Stomach (tissue), 9 donors: ENCODE measurements around the gene PARL. TPM values are rescaled to one million over a fixed set of nuclear protein-coding genes. Genes with fewer than 3 reads are reported as not detected.

Experiments
- DNase-seq, 2 donors: peaks; one replicate each; pipeline versions ENCODE4 v3.0.0 to v3.0.0-alpha.2; 2013 to 2019
- H3K27ac ChIP-seq, 5 donors: fragments of 200-600 bp in 4 of 5; sonication (generic) in 4 of 5; one replicate each; pipeline ENCODE4 v1.5.1; 2013 to 2019; ENCODE audit warnings: mild to moderate bottlenecking in 1 of 5, moderate library complexity in 1 of 5
- H3K27me3 ChIP-seq, 3 donors: fragments of 200-600 bp; sonication (generic); one replicate each; pipeline ENCODE4 v1.5.1; 2017 to 2019; ENCODE audit warnings: mixed run types in 1 of 3
- H3K36me3 ChIP-seq, 4 donors: fragments of 200-600 bp; sonication (generic); 1 replicate in 3 of 4; 2 replicates in 1 of 4; pipeline ENCODE4 v1.5.1; 2016 to 2019
- H3K4me1 ChIP-seq, 4 donors: fragments of 200-600 bp; sonication (generic); one replicate each; pipeline ENCODE4 v1.5.1; 2016 to 2019
- H3K4me3 ChIP-seq, 4 donors: fragments of 200-600 bp; sonication (generic) in 3 of 4; one replicate each; pipeline ENCODE4 v1.5.1; 2016 to 2019; ENCODE audit warnings: mild to moderate bottlenecking in 1 of 4
- H3K9me3 ChIP-seq, 4 donors: fragments of 200-600 bp; sonication (generic); one replicate each; pipeline ENCODE4 v1.5.1; 2016 to 2019
- CTCF ChIP-seq, 7 experiments: fragments of 450-650 bp in 4 of 7; fragments of 200-600 bp in 3 of 7; sonication (generic) in 3 of 7; IDR thresholded peaks; one replicate each; pipeline ENCODE4 v1.5.1; 2016 to 2019; ENCODE audit warnings: antibody characterized with exemption in 7 of 7, control low read depth in 2 of 7, mild to moderate bottlenecking in 1 of 7
- EP300 ChIP-seq: sonication (generic); formaldehyde crosslinking; IDR thresholded peaks from one replicate; pipeline ENCODE4 v1.6.1; 2017; ENCODE audit warnings: antibody characterized with exemption
- POLR2A ChIP-seq, 4 donors: fragments of 450-650 bp; IDR thresholded peaks; one replicate each; pipeline ENCODE4 v1.6.1; 2016; ENCODE audit warnings: antibody characterized with exemption in 4 of 4, control low read depth in 2 of 4, mild to moderate bottlenecking in 1 of 4, moderate library complexity in 1 of 4
- POLR2AphosphoS5 ChIP-seq, 3 donors: sonication (generic); formaldehyde crosslinking; IDR thresholded peaks; one replicate each; pipeline ENCODE4 v1.6.1; 2016; ENCODE audit warnings: antibody characterized with exemption in 3 of 3
- WGBS, 5 donors: extraction: QIAGEN DNeasy Blood & Tissue Kit in 3 of 5; methylation state at CpG; one replicate each; pipeline versions ENCODE4 v1.1.5 to v1.1.7; 2013 to 2018; 5-methylcytosine and 5-hydroxymethylcytosine counted together
- intact Hi-C: fragments of 100-400 bp; cut with DNase I; formaldehyde crosslinking; loops from one replicate; pipeline ENCODE4 v1.15.1; 2023; ENCODE audit warnings: low total_unique reads
- polyA plus RNA-seq, 3 donors: library from polyadenylated mRNA; stranded (reverse); fragments of 200-250 nt; gene quantifications; one replicate each; pipeline ENCODE4 v1.2.3, GENCODE V29; 2013
- total RNA-seq, 5 donors: library from RNA; depleted of rRNA; stranded (reverse); fragments of >200 nt; gene quantifications; one replicate each; pipeline versions ENCODE4 v1.1.0 to v1.2.3, GENCODE V29; 2014 to 2016
- donor health status: healthy with polysubstance abuse.
- donor health status: Bipolar disorder and iron deficiency.
- donor health status: healthy.

PARL gene
- total and polyA plus RNA-seq, 8 donors = 54.3 to 116 (median 85.0) TPM

GRCh38 chr3:183844606-183845005 is 40.1 kb downstream of the PARL start:
- peaks cover 33 to 94% (median 92%) of the 10 kb centered on the region in 4 donors for H3K36me3 ChIP-seq
- DNase-seq = peak in 1 of 2 donors; percentile 20
- no peak for TF ChIP-seq CTCF (IDR thresholded peaks at IDR 0.05)
- no peak for TF ChIP-seq POLR2A (IDR thresholded peaks at IDR 0.05)
- TF ChIP-seq EP300 = no peak
- TF ChIP-seq POLR2AphosphoS5 (IDR thresholded peaks at IDR 0.05) = no peak
- H3K9me3 ChIP-seq = no peaks in the 10 kb centered on the region
- H3K27me3 ChIP-seq = no peaks in the 10 kb centered on the region
- no peak overlapping the region for H3K4me3 ChIP-seq
- H3K4me1 ChIP-seq = no peaks in the 10 kb centered on the region
- intact Hi-C loops = no loop called here
- no peak overlapping the region for H3K27ac ChIP-seq
- WGBS, 5 donors = 87 to 94% (median 89%) methylated on average over 2 of the region's 2 CpGs

- WGBS, 5 donors = 95 to 98% (median 97%) methylated on average over 4 of the region's 4 CpGs
- Histone ChIP-seq H3K4me3 (no peak overlapping the region), H3K9me3 (no peaks in the 10 kb centered on the region), H3K4me1 (no peaks in the 10 kb centered on the region), H3K36me3 (peaks cover 32 to 97% (median 94%) of the 10 kb centered on the region in 4 donors), H3K27me3 (no peaks in the 10 kb centered on the region), H3K27ac (no peak overlapping the region)
- intact Hi-C loops = no loop called here
- DNase-seq = no peak
- TF ChIP-seq POLR2AphosphoS5 (IDR thresholded peaks at IDR 0.05) (no peak), EP300 (no peak), POLR2A (IDR thresholded peaks at IDR 0.05) (no peak), CTCF (IDR thresholded peaks at IDR 0.05) (no peak)
These were observed 44.9 kb downstream of the PARL start for GRCh38 chr3:183839751-183840150.

GRCh38 chr3:183837894-183838293 is 46.8 kb downstream of the PARL start:
- intact Hi-C loops = no loop called here
- Histone ChIP-seq H3K4me3 (no peak overlapping the region), H3K36me3 (peaks cover 33 to 97% (median 94%) of the 10 kb centered on the region in 4 donors), H3K4me1 (no peaks in the 10 kb centered on the region), H3K27ac (no peak overlapping the region), H3K27me3 (no peaks in the 10 kb centered on the region), H3K9me3 (no peaks in the 10 kb centered on the region)
- TF ChIP-seq CTCF (IDR thresholded peaks at IDR 0.05) (no peak), POLR2A (IDR thresholded peaks at IDR 0.05) (no peak), EP300 (no peak), POLR2AphosphoS5 (IDR thresholded peaks at IDR 0.05) (no peak)
- WGBS, 5 donors = 93 to 100% (median 98%) methylated on average over 3 of the region's 3 CpGs
- no peak for DNase-seq

GRCh38 chr3:183837390-183837789 is 47.3 kb downstream of the PARL start:
- Histone ChIP-seq H3K9me3 (no peaks in the 10 kb centered on the region), H3K4me3 (no peak overlapping the region), H3K27me3 (no peaks in the 10 kb centered on the region), H3K4me1 (no peaks in the 10 kb centered on the region), H3K27ac (no peak overlapping the region), H3K36me3 (peaks cover 36 to 97% (median 94%) of the 10 kb centered on the region in 4 donors)
- 88 to 97% (median 94%) methylated on average over 8 to 9 of the region's 9 CpGs for WGBS, 5 donors
- DNase-seq = no peak
- no peak for TF ChIP-seq POLR2A (IDR thresholded peaks at IDR 0.05)
- no peak for TF ChIP-seq CTCF (IDR thresholded peaks at IDR 0.05)
- no peak for TF ChIP-seq EP300
- no peak for TF ChIP-seq POLR2AphosphoS5 (IDR thresholded peaks at IDR 0.05)
- intact Hi-C loops = no loop called here
